ENCODE results near the gene CAMTA1.

DNA sequence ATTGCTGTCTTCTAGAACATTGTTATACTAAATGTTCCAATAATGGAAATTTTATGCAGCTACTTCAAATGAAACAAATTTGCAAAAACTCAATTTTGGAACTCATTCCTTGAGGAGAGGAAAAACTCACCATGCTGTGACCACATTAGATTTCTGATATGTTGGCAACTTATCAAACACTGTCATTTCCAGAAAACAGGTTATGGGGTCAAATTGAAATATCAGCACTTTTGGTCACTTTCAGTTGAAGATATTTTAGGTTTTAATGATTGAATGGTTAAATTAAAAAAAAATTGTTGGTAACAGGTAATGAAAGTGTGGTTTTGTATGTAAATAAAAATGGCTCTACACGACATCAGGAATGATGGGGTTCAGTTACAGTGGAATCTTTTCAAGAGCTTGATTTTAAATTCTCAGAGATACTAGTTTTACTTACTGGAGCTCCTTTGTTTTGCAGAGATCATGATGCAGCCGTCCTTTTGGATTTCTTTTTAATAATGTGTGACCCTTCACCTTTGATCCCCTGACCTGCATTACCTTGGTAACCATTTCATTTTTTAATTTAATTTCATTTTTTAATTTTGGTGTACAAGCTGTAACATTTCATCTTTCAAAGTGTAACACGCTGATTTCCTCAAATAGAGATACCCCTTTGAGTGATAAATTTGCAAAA lies 86.2 kb downstream of the CAMTA1 start:
- TF ChIP-seq, protein P1, sequence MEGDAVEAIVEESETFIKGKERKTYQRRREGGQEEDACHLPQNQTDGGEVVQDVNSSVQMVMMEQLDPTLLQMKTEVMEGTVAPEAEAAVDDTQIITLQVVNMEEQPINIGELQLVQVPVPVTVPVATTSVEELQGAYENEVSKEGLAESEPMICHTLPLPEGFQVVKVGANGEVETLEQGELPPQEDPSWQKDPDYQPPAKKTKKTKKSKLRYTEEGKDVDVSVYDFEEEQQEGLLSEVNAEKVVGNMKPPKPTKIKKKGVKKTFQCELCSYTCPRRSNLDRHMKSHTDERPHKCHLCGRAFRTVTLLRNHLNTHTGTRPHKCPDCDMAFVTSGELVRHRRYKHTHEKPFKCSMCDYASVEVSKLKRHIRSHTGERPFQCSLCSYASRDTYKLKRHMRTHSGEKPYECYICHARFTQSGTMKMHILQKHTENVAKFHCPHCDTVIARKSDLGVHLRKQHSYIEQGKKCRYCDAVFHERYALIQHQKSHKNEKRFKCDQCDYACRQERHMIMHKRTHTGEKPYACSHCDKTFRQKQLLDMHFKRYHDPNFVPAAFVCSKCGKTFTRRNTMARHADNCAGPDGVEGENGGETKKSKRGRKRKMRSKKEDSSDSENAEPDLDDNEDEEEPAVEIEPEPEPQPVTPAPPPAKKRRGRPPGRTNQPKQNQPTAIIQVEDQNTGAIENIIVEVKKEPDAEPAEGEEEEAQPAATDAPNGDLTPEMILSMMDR (conservative IDR thresholded peaks at IDR 0.05; ENCODE audit: low read length), result no peak
- no peak for TF ChIP-seq EZH2phosphoT487 (IDR thresholded peaks at IDR 0.05; ENCODE audit: borderline replicate concordance, low read depth, low read length)
